GM19438 (cell line): ENCODE results near the gene TAGLN.
A peak's percentile ranks its signal among the peaks of the same experiment; 100 is the strongest.

Source experiments
- ATAC-seq: cut with Tn5 transposase; IDR thresholded peaks from one replicate; pipeline ENCODE4 v1.9.1; 2021; ENCODE audit warnings: low read depth; ENCODE audit not compliant: unreplicated experiment

Gene TAGLN

GRCh38 chr11:117199053-117199915 lies at the start of gene TAGLN:
TAGLN (plus strand) TSS chr11:117199370; CDS start chr11:117203014, 3,644 bp downstream.
- ATAC-seq: no peak

- no peak for ATAC-seq
Observed at GRCh38 chr11:117152066-117152465, 47.1 kb upstream of the TAGLN start.

- no peak for ATAC-seq
Observed at GRCh38 chr11:117154468-117154867, 44.7 kb upstream of the TAGLN start.

- no peak for ATAC-seq
Observed at GRCh38 chr11:117157507-117157906, 41.7 kb upstream of the TAGLN start.

GRCh38 chr11:117159892-117160291 lies 39.3 kb upstream of the TAGLN start:
- ATAC-seq: no peak

- ATAC-seq: no peak
Observed at GRCh38 chr11:117160826-117161225, 38.3 kb upstream of the TAGLN start.

- ATAC-seq: no peak
Observed at GRCh38 chr11:117166491-117166890, 32.7 kb upstream of the TAGLN start.

- ATAC-seq: no peak
Observed at GRCh38 chr11:117169736-117170135, 29.4 kb upstream of the TAGLN start.

GRCh38 chr11:117170210-117170609 lies 29.0 kb upstream of the TAGLN start:
- ATAC-seq: no peak

GRCh38 chr11:117171007-117171403 lies 28.2 kb upstream of the TAGLN start:
- ATAC-seq: no peak

- ATAC-seq: no peak
Observed at GRCh38 chr11:117171404-117172061, 27.6 kb upstream of the TAGLN start.

- ATAC-seq: no peak
Observed at GRCh38 chr11:117172724-117173421, 26.3 kb upstream of the TAGLN start.

- ATAC-seq: no peak
Observed at GRCh38 chr11:117175104-117175503, 24.1 kb upstream of the TAGLN start.

- no peak for ATAC-seq
Observed at GRCh38 chr11:117175781-117176180, 23.4 kb upstream of the TAGLN start.

- no peak for ATAC-seq
Observed at GRCh38 chr11:117176186-117176585, 23.0 kb upstream of the TAGLN start.

GRCh38 chr11:117177534-117178209 lies 21.5 kb upstream of the TAGLN start:
- no peak for ATAC-seq

- peak; percentile 82 for ATAC-seq
Observed at GRCh38 chr11:117178210-117179034, 20.7 kb upstream of the TAGLN start, which contains the start of gene SIDT2. SIDT2 (plus strand) TSS chr11:117178743; CDS start chr11:117179264, 521 bp downstream.

GRCh38 chr11:117179048-117179999 lies 19.8 kb upstream of the TAGLN start:
- ATAC-seq: peak; percentile 32

- no peak for ATAC-seq
Observed at GRCh38 chr11:117180020-117180419, 19.1 kb upstream of the TAGLN start.
